Caco-2 (cell line): ENCODE data around the gene ANTXR2. TPM values are rescaled to one million over a fixed set of nuclear protein-coding genes. Genes with fewer than 3 reads are reported as not detected.

Experiments used
- BruUV-seq: library from RNA; stranded (reverse); fragments of 400-500 nt; replicated peaks from 2 replicates; lab custom pipeline; 2021; lab: Mats Ljungman, UMichigan
- CTCF ChIA-PET: fragments of 300-600 bp; sonication (Branson Sonifier 250); formaldehyde crosslinking; loops from one replicate; lab custom pipeline; 2022; ENCODE audit warnings: antibody characterized with exemption; lab: Charles Lee
- POLR2A ChIA-PET: fragments of 300-600 bp; sonication (Branson Sonifier 250); formaldehyde crosslinking; loops from one replicate; lab custom pipeline; 2022; ENCODE audit warnings: antibody characterized with exemption; lab: Charles Lee
- DNase-seq, 2 experiments: peaks; one replicate each; pipeline versions ENCODE4 v3.0.0 to v3.0.0-alpha.2; 2020 to 2022
- H3K27me3 ChIP-seq: replicated peaks from 2 replicates; pipeline ENCODE4 v1.6.0; 2011; ENCODE audit warnings: low read length; ENCODE audit not compliant: control insufficient read depth, insufficient read depth
- H3K36me3 ChIP-seq: 2 replicates; pipeline ENCODE4 v1.5.1; 2011; ENCODE audit warnings: low read length; ENCODE audit not compliant: control insufficient read depth, insufficient read depth
- H3K4me1 ChIP-seq: fragments of 250-450 bp; sonication (Bioruptor Pico); 2 replicates; pipeline ENCODE4 v1.5.1; 2020; ENCODE audit warnings: mild to moderate bottlenecking
- H3K4me3 ChIP-seq: 2 replicates; pipeline ENCODE4 v1.5.1; 2011; ENCODE audit warnings: low read depth, mild to moderate bottlenecking, control low read depth, low read length
- H3K9me3 ChIP-seq: fragments of 250-450 bp; sonication (Bioruptor Pico); 2 replicates; pipeline ENCODE4 v1.5.1; 2020; ENCODE audit warnings: mild to moderate bottlenecking, moderate library complexity
- H3K27ac Mint-ChIP-seq: one replicate; pipeline ENCODE4 v1.8.0; 2022; ENCODE audit warnings: mixed read lengths; ENCODE audit not compliant: unreplicated experiment
- H3K27me3 Mint-ChIP-seq: one replicate; pipeline ENCODE4 v1.8.0; 2022; ENCODE audit warnings: mixed read lengths; ENCODE audit not compliant: insufficient read depth, unreplicated experiment
- H3K36me3 Mint-ChIP-seq: one replicate; pipeline ENCODE4 v1.8.0; 2022; ENCODE audit warnings: mild to moderate bottlenecking, mixed read lengths; ENCODE audit not compliant: insufficient read depth, unreplicated experiment
- H3K4me1 Mint-ChIP-seq: one replicate; pipeline ENCODE4 v1.8.0; 2022; ENCODE audit warnings: low read depth, mixed read lengths; ENCODE audit not compliant: unreplicated experiment
- H3K4me3 Mint-ChIP-seq: one replicate; pipeline ENCODE4 v1.8.0; 2022; ENCODE audit warnings: mild to moderate bottlenecking, moderate library complexity, mixed read lengths; ENCODE audit not compliant: unreplicated experiment
- H3K9me3 Mint-ChIP-seq: one replicate; pipeline ENCODE4 v1.8.0; 2022; ENCODE audit warnings: mixed read lengths; ENCODE audit not compliant: unreplicated experiment
- CTCF ChIP-seq, 2 experiments: fragments of 200-600 bp in 1 of 2; IDR thresholded peaks; 1 replicate in 1 of 2; 2 replicates in 1 of 2; pipeline versions ENCODE4 v1.5.1 to v1.8.0; 2011 to 2022; ENCODE audit warnings: antibody characterized with exemption in 1 of 2, control low read depth in 1 of 2, inconsistent platforms in 1 of 2, low read depth in 1 of 2, low read length in 1 of 2, mild to moderate bottlenecking in 1 of 2, moderate library complexity in 1 of 2; ENCODE audit not compliant: insufficient read depth in 1 of 2, severe bottlenecking in 1 of 2, unreplicated experiment in 1 of 2
- intact Hi-C: fragments of 100-400 bp; cut with micrococcal nuclease; formaldehyde crosslinking; loops from one replicate; pipeline ENCODE4 v1.10.0; 2022; ENCODE audit not compliant: unreplicated experiment
- total RNA-seq: library from RNA; stranded (reverse); gene quantifications from 2 replicates; pipeline ENCODE4 v1.2.3, GENCODE V29; 2022

Gene ANTXR2
- total RNA-seq, 1 experiment from 2014 or later: 1.4 TPM

- Mint-ChIP-seq H3K4me3 (no peak overlapping the region), H3K27ac (no peak overlapping the region), H3K9me3 (no peaks in the 10 kb centered on the region), H3K27me3 (no peaks in the 10 kb centered on the region), H3K4me1 (no peaks in the 10 kb centered on the region), H3K36me3 (no peaks in the 10 kb centered on the region)
- intact Hi-C loops: no loop called here
- no peak for TF ChIP-seq CTCF (IDR thresholded peaks at IDR 0.05; ENCODE audit: insufficient read depth in 1 of 2, low read depth in 1 of 2, low read length in 1 of 2, severe bottlenecking in 1 of 2, unreplicated experiment in 1 of 2)
- no peaks in the 10 kb centered on the region for H3K36me3 ChIP-seq
- no peaks in the 10 kb centered on the region for H3K9me3 ChIP-seq
- CTCF ChIA-PET: no interaction called here
- no peaks in the 10 kb centered on the region for H3K27me3 ChIP-seq
- POLR2A ChIA-PET: no interaction called here
- no peaks in the 10 kb centered on the region for H3K4me1 ChIP-seq
- H3K4me3 ChIP-seq: no peak overlapping the region
- no TSS peak for BruUV-seq
- no peak for DNase-seq
Observed at GRCh38 chr4:79923281-79923680, 149.7 kb downstream of the ANTXR2 start.

- no peak overlapping the region for H3K4me3 Mint-ChIP-seq
- Histone ChIP-seq H3K36me3 (no peaks in the 10 kb centered on the region), H3K9me3 (no peaks in the 10 kb centered on the region), H3K4me3 (no peak overlapping the region), H3K27me3 (no peaks in the 10 kb centered on the region), H3K4me1 (no peaks in the 10 kb centered on the region)
- no peaks in the 10 kb centered on the region for H3K9me3 Mint-ChIP-seq
- ChIA-PET POLR2A (no interaction called here), CTCF (no interaction called here)
- H3K27me3 Mint-ChIP-seq: no peaks in the 10 kb centered on the region
- BruUV-seq: no TSS peak
- intact Hi-C loops: no loop called here
- no peak for DNase-seq
- H3K36me3 Mint-ChIP-seq: no peaks in the 10 kb centered on the region
- TF ChIP-seq CTCF (IDR thresholded peaks at IDR 0.05; ENCODE audit: insufficient read depth in 1 of 2, low read depth in 1 of 2, low read length in 1 of 2, severe bottlenecking in 1 of 2, unreplicated experiment in 1 of 2): no peak
- H3K27ac Mint-ChIP-seq: no peak overlapping the region
- H3K4me1 Mint-ChIP-seq: no peaks in the 10 kb centered on the region
Observed at GRCh38 chr4:79922011-79922410, 151.0 kb downstream of the ANTXR2 start.

DNA sequence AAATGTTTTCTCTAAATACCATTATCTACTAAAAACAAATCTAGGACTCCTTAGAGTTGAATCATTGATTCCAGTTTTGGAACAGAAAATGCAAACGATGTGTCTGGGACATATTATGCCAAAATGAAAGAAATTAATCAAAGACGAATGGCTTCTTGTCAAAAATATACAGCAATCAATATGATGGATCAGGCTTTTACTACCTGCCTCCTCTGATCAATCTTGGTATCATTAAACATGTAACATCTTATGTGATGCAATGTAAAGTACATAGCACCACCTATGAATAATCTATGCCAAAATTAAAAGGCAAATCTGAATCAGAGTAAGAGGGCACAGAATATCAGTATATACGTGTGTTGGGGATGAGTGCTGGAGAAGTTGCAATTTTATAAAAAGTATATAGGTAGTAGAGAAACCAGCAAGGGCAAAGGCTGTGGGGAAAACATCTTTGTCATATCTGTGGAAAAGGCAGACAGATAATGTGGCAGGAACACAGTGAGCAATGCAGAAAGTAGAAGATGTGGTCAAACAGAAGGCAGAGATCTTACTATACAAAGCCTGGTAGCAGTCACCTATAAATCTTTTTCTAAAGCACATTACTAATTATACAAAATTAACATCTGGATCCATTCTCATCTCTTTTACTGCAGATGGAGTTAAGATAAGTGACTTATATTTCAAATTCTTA lies 152.7 kb downstream of the ANTXR2 start:
- CTCF ChIA-PET: no interaction called here
- POLR2A ChIA-PET: no interaction called here
- Mint-ChIP-seq H3K4me3 (no peak overlapping the region), H3K36me3 (no peaks in the 10 kb centered on the region), H3K9me3 (no peaks in the 10 kb centered on the region), H3K27me3 (no peaks in the 10 kb centered on the region), H3K27ac (no peak overlapping the region), H3K4me1 (no peaks in the 10 kb centered on the region)
- DNase-seq: no peak
- H3K9me3 ChIP-seq: no peaks in the 10 kb centered on the region
- no peak for TF ChIP-seq CTCF (IDR thresholded peaks at IDR 0.05; ENCODE audit: insufficient read depth in 1 of 2, low read depth in 1 of 2, low read length in 1 of 2, severe bottlenecking in 1 of 2, unreplicated experiment in 1 of 2)
- intact Hi-C loops: no loop called here
- no peaks in the 10 kb centered on the region for H3K36me3 ChIP-seq
- H3K4me3 ChIP-seq: no peak overlapping the region
- BruUV-seq: no TSS peak
- H3K4me1 ChIP-seq: no peaks in the 10 kb centered on the region
- no peaks in the 10 kb centered on the region for H3K27me3 ChIP-seq
